UCSD-AML1 (cell line): ENCODE measurements around the gene EXOC3L4.
"Not testable (repeated sequence)": the region's sequence is repeated elsewhere in the genome, so short reads cannot be mapped to it uniquely, and the experiment has no call there.

ENCODE experiments used
- DNase-seq: peaks from one replicate; lab custom pipeline; 2025; ENCODE audit not compliant: unreplicated experiment; lab: John Stamatoyannopoulos, UW

The EXOC3L4 gene

DNA sequence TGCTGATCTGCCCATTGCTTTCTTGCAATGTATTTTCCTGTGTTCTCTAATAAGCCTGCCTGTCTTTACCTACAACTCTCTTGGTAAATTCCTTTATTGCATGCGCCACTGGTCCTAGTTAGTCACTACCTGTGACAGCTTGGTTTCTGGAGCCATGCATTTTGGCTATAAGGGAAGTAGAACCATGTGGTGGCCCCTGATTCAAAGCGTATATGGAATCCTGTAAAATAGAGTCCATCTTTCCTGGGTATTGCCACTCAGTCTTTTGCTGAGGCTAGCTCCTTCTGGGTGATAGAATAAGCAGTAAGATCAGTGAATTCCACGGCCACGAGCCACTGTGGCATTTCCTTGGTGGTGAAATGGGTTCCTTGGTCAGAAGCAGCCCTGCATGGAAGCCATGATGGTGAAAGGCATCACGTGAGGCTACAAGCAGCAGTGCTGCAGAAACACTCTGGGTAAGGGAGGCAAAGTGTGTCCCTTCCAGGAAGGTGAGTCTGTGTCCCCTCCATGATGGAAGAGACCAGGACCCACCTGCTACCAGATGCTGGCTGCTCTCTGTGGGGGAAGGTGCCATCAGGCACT, 48.3 kb downstream of the EXOC3L4 start:
- no peak for DNase-seq

DNA sequence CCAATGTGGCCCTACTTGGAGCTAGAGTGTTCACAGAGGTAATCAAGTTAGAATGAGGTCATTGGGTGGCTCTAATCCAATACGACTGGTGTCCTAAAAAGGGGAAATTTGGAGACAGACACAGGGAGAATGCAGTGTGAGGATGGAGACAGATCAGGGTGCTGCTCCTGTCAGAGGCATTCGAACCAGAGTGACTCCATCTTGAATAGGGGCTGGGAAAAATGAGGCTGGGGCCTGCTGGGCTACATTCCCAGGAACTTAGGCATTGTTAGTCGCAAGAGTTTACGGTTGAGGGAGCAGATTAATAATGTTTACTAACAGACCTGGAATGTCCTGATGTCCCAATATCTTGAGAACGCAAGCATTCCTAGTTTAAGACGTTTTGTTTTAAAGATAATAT, 49.0 kb downstream of the EXOC3L4 start:
- DNase-seq, result no peak

DNA sequence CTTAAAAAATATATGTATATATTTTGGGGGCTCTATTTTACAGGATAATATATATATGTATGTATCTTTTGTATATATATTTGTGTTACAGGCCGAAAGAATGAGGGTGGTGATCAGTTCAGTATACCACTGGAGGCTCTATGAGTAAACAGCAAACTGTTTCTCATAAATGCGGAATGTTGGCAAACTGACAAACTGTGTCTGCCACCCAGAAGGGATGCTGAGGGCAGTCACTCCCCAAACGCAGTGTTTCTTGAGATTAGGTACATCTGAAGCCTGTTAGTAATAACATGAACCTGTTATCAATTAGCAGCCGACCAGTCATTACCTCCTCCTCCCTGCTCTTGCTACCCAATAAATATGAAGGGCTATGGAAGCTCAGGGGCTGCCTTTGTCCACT, 49.6 kb downstream of the EXOC3L4 start:
- no peak for DNase-seq

DNA sequence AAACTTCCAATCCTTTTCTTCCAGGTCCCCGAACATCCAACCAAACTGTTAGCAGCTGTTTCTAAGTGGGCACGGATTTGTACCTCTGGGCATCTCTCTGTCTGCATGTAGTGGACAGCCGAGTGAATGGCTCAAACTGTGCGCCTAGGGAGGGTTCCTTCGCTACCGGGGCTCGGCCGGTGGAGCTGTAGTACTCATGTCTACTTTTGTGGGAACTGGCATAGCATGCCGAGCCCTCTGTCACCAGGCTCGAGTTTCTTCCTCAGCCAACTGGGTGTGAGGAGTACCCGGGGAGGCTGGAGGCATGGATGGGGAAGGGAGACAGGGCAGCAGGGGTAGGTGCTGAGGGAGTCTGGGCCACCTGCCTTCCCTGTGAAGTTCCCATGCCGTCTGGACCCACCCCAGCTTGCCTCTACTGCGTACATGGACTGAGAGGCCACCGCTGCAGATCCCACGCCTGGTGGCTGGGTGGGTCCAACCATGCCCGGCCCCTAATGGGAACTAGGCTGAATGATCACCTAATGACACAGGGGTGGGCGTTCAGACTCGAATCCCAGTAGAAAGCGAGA, 51.7 kb downstream of the EXOC3L4 start:
- no peak for DNase-seq

DNA sequence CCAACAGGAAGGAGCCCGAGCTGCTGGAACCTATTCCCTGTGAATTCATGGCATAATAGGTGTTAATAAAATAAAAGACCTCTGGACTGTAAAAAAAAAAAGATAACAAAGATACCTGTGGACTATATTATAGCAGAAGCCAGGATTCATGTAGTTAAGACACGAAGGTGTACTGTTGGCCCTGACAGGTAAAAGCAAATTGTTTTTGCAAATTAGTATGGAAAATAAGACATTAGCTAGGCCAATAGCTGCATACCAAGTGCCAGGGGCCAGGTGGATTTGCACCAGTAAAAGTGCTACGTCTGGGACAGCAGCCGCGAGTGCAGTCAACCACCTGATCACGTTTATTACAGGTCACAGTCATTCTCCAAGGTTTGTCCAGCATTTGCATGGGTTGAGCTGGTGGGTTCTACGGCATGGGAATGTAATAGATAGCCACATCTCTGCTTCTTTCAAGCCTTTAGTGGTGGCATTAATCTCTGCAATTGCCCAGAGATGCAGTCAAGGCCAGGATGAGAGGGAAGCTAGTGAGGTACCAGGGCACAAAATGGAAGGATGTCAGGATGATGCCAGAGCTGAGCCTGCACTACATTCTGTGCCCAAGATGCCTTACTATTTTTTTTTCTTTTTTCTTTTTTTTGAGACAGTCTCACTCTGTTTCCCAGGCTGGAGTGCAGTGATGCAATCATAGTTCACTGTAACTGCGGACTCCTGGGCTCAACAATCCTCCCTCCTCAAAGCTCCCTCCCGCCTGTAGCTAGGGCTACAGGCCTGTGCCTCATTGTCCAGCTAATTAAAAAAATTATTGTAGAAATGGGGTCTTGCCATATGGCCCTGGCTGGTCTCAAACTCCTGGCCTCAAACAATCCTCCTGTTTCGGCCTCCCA, 55.1 kb downstream of the EXOC3L4 start:
- DNase-seq, result no peak

DNA sequence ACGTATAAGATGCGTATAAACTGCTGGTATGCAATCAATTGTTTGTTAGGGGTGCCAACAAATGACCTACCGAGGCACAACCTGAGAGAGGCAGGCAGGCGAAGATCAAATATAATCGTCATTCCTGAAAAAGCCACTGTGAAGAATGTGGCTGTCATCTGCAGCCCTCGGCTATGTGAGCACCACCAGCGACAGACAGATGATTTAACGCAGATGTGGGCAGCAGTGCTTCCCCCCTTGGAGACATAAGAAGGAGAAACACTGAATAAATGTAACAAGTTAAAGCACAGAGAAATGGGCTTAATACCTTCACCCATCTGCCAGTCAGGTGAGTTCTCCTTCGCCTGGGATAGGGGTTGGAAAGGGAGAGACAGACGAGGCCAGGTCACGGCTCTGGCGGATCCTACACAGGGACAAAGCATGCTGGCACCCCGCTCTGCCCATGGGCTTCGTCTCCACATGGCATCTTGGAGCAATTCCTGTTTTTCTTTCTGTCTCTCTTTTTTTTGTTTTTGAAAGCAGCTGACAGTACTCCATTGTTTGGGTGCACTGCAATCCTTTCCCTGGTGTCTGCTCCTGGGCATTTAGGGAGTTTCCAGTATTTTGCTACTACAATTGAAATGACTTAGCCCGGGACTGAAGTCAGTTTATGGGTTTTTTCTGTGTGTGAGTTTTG, 56.9 kb downstream of the EXOC3L4 start:
- no peak for DNase-seq

DNA sequence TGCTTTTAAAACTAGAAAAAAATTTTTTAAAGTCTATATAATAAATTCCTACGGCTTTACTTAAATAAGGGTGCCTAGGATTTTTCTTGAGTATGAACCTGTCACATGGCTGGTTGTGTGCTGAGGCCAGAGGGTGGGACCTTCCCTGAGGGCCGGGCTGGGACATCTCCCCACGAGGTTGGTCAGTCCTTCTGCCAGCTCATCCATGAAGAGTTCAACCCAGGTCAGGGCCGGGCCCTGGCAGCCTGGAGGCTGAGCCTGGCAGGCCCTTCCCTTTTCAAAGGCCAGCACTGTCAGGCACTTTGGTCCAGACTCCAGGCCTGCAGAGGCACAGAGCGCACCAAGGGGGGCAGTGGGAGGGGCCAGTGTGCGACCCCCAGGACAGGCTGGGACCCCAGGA, 60.5 kb downstream of the EXOC3L4 start:
- no peak for DNase-seq

DNA sequence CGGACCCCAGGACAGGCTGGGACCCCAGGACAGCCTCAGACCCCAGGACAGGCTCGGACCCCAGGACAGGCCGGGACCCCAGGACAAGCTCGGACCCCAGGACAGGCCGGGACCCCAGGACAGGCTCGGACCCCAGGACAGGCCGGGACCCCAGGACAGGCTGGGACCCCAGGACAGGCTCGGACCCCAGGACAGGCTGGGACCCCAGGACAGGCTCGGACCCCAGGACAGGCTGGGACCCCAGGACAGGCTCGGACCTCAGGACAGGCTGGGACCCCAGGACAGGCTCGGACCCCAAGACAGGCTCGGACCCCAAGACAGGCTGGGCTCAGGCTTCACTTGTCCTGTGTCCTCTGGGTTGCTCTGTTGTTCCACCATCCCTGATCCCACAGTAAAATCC, 60.9 kb downstream of the EXOC3L4 start:
- not testable (repeated sequence) for DNase-seq

DNA sequence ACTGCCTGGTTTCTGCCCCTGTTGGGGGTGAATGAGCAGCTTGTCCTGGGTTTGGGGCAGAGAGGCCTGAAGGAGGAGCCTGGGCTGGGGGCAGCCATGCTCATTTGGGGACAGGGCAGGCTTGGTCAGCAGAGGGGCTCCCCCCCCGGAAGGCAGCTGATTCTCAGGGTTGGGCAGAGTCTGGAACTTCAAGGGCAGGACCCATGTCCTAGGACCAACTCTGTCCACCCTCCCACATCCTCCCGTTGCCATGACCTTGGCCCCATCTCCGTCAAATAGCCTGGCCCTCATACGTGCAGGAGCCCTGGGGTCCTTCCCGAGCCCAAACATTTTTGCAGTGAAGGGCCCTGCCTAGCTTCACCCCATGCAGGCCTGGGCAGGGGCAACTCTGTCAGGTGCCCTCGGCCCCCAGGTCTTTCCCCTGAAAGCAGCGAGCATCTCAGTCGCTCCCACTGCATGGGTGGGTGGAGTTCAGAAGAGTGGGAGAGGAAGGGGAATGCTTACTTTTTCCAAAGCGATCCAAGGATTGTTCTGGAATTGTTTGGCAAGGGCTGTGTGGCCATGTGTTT, 61.4 kb downstream of the EXOC3L4 start:
- DNase-seq, result no peak

DNA sequence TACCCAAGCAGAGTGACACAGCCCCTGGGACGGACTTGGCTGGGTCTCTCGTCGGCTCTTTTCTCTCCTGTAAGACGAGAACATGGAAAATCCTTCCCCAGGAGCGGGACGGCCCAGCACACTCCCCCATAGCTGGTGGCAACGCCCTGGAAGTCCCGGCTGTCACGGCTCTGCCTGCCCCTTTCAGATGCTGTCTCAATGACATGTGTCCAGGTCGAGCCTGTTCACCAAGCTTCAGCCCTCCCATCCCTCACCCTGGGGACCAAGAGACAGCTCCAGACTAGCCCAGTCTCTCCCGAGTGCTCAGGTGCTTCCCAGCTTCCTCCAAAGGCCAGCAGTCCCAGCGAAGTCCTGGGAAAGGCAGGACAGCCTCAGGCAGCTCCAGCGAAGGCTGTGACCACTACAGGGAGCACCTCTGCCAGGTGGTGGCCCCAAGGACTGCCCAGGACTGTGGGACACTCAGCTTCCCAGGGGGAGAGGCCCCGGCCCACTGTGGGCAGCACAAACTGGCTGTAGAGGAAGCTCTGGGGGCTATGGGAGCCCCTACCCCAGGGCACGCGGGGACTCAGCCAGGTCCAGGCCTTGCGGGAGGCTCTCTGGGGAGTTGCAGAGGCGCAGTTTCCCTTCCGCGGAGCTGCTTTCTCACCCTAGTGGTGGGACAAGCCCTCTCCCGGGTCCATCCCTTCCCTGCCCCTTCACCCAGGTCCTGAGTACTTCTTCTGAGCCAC, 62.3 kb downstream of the EXOC3L4 start:
- no peak for DNase-seq

DNA sequence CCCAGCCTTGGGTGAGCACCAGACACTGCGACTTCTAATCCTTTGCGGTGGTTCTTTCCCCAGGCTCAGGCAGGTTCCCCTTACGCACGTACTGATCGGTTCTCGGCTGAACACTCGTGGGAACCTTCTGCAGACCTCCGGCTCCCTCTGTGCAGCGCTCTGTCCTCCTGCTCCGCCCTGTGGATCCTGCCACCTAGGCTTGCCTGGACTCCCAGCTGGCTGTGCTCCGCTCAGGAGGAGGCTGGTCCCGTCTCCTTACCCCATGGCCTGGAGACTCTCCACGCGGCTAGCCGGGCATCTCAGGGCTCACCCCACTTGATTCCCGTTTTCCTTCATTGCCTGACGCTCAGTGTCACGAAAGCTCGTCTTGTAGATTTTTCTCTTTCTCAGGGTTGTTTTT, 63.4 kb downstream of the EXOC3L4 start:
- DNase-seq, result no peak

DNA sequence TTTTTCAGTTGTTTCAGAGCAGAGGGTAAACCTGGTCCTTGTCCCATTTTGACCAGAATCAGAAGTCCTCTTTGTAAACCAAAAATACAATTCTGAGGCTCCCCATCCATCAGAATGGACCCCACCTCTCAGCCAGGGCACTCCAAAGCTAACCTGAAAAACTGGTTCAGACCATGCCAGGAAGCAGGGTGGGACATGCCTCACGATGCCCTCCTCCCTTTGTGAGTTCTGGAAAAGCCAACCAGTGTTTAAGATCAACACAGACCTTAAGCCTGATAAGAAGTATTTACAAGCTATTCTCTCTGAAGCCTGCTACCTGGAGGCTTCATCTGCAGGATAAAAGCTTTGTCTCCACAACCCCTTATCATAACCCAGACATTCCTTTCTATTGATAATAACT, 64.2 kb downstream of the EXOC3L4 start:
- no peak for DNase-seq
